ENCODE results near the gene EFNA5. TPM values are rescaled to one million over a fixed set of nuclear protein-coding genes. Genes with fewer than 3 reads are reported as not detected.

Gene EFNA5
- total RNA-seq, 1 donor from 2014 or later, result 43.0 TPM

DNA sequence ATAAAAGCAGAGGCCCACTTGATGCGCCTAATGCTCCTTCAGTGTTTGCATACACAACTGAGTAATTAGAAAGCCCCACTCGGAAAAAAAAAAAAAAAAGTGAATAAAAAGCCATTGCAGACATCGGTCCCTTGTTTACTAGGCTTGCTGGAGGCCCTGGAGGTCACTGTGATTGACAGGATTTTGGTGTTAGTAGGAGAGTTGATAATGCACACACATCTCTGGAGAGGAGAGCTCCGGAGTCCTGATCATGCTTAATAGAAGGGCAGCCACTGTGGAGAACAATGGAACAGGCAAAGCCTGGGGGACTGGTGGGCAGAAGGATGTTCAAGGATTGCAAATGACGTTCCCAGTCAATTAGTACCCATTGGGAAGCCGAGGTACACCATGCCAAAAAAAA is 152.5 kb downstream of the EFNA5 start:
- peak overlapping the region; percentile 47 for H3K4me3 Mint-ChIP-seq
- no peaks in the 10 kb centered on the region for H3K9me3 Mint-ChIP-seq
- TF ChIP-seq, protein P1, sequence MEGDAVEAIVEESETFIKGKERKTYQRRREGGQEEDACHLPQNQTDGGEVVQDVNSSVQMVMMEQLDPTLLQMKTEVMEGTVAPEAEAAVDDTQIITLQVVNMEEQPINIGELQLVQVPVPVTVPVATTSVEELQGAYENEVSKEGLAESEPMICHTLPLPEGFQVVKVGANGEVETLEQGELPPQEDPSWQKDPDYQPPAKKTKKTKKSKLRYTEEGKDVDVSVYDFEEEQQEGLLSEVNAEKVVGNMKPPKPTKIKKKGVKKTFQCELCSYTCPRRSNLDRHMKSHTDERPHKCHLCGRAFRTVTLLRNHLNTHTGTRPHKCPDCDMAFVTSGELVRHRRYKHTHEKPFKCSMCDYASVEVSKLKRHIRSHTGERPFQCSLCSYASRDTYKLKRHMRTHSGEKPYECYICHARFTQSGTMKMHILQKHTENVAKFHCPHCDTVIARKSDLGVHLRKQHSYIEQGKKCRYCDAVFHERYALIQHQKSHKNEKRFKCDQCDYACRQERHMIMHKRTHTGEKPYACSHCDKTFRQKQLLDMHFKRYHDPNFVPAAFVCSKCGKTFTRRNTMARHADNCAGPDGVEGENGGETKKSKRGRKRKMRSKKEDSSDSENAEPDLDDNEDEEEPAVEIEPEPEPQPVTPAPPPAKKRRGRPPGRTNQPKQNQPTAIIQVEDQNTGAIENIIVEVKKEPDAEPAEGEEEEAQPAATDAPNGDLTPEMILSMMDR (conservative IDR thresholded peaks at IDR 0.05), result no peak
- DNase-seq (ENCODE audit: low read depth, low spot score), result no peak
- H3K27me3 Mint-ChIP-seq (ENCODE audit: low read depth), result no peaks in the 10 kb centered on the region
- peaks cover 77% of the 10 kb centered on the region for H3K4me1 Mint-ChIP-seq
- H3K36me3 Mint-ChIP-seq (ENCODE audit: low read depth), result no peaks in the 10 kb centered on the region
- peak overlapping the region; percentile 23 for H3K27ac Mint-ChIP-seq (ENCODE audit: unreplicated experiment)

DNA sequence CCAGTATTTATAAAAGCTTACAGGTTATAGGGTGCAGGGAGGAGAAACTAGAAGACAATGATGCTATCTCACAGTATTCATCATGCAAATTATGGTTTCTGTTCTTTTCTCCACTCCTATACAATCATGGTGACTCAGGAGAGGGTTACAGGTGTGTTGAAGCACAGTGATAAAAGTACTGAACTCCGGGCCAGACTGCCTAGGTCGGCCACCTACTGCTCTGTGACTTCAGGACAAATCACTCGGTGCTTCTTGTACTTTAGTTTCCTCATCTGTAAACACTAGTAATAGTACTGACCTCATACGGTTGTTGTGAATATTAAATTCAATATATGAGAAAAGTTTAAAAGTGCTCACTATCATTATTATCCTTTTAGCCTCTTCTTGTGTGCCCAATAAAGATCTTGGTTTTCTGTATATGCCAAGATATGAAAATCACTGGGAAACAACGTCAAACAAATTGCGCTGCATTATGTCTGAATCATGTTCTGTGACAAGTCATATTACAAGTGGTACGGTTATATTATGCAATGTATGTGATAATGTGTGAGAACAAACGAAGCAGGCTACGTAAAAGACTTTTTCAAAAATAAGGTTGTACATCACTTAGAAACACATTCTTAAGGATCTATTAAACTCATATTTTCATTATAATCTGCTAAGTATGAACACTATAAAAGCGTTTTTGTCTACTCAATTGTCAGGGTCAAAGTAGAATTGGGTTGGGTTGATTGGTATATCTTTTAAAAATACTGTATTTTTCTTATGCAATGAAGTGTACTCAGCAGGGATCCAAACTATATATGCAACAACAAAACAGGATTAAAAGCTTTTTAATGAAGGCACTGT is 153.3 kb downstream of the EFNA5 start:
- no peaks in the 10 kb centered on the region for H3K36me3 Mint-ChIP-seq (ENCODE audit: low read depth)
- H3K27me3 Mint-ChIP-seq (ENCODE audit: low read depth), result no peaks in the 10 kb centered on the region
- no peak for DNase-seq (ENCODE audit: low read depth, low spot score)
- H3K9me3 Mint-ChIP-seq, result no peaks in the 10 kb centered on the region
- peaks cover 78% of the 10 kb centered on the region for H3K4me1 Mint-ChIP-seq
- no peak overlapping the region for H3K4me3 Mint-ChIP-seq
- TF ChIP-seq, protein P1 (conservative IDR thresholded peaks at IDR 0.05), result no peak
- H3K27ac Mint-ChIP-seq (ENCODE audit: unreplicated experiment), result no peak overlapping the region

DNA sequence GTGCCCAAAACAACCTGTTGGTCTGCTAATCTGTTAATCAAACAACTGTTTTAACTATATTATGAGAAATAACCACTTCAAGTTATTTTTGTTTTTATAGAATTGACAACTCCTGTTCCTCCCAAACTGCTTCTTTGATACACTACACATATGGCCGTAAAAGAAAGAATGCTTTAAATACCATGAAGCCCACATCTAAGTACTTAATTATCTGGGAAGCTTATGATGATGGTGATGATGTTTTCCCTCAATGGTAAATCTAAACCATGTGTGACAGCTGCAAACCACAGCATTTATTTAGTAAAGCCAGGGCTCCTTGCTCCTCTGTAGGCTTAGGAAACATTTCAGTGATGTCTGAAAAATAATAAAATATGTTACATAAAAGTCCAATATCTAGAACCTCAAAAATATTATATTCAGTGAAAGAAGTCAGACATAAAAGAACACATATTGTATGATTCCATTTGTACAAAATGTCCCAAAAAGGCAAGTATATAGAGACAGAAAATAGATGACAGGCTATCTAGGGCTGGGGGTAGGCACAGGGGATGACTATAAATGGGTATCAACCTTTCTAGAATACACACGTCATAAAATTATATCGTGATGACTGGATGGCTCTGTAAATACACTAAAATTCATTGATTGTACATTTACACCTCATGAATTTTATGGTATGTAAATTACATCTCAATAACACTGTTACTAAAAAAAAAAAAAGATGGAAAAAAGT is 154.1 kb downstream of the EFNA5 start:
- peaks cover 81% of the 10 kb centered on the region for H3K4me1 Mint-ChIP-seq
- H3K27me3 Mint-ChIP-seq (ENCODE audit: low read depth), result no peaks in the 10 kb centered on the region
- H3K9me3 Mint-ChIP-seq, result no peaks in the 10 kb centered on the region
- H3K27ac Mint-ChIP-seq (ENCODE audit: unreplicated experiment), result no peak overlapping the region
- no peak for DNase-seq (ENCODE audit: low read depth, low spot score)
- no peak overlapping the region for H3K4me3 Mint-ChIP-seq
- no peaks in the 10 kb centered on the region for H3K36me3 Mint-ChIP-seq (ENCODE audit: low read depth)
- TF ChIP-seq, protein P1 (conservative IDR thresholded peaks at IDR 0.05), result no peak

DNA sequence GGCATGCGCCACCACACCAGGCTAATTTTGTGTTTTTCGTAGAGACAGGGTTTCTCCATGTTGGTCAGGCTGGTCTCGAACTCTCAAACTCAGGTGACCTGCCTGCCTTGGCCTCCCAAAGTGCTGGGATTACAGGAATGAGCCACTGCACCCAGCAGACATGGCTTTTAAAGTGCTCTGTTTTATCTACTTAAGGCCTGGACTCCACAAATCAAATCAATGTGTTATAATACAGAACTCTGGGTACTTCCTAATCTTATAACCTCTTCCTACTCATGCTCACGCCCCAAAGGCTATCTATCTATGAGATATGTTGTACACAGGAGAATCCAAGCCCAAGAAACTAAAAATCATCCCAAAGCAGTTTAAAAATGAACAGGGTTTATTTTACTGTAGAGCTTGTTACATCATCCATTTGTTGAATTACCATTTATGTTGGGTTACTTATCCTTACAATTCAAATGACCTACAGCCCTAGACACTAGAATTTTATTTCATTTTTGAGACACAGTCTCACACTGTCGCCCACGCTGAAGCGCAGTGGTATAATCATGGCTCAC is 155.1 kb downstream of the EFNA5 start:
- TF ChIP-seq, protein P1 (conservative IDR thresholded peaks at IDR 0.05), result no peak
- H3K36me3 Mint-ChIP-seq (ENCODE audit: low read depth), result no peaks in the 10 kb centered on the region
- H3K4me1 Mint-ChIP-seq, result peaks cover 86% of the 10 kb centered on the region
- H3K9me3 Mint-ChIP-seq, result no peaks in the 10 kb centered on the region
- no peak for DNase-seq (ENCODE audit: low read depth, low spot score)
- H3K27me3 Mint-ChIP-seq (ENCODE audit: low read depth), result no peaks in the 10 kb centered on the region
- H3K4me3 Mint-ChIP-seq, result peak overlapping the region; percentile 7
- H3K27ac Mint-ChIP-seq (ENCODE audit: unreplicated experiment), result no peak overlapping the region

DNA sequence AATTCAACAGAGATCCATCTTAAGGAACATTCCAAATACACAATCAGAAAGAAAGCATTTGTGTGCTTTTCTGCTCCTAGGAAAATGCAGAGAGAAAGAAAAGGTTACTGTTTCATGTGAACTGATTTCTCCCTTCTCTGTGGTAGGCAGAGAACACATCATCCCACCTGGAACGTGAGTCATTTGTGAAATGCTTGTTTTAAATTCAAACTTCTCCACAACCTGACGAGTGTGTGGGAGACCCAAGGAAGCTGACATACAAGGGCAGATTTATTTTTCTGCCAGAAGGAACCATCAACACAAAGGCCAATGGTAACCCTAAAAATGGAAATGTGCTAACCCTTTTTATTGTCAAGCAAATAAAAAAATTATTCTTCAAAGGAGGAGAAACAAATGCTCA is 156.4 kb downstream of the EFNA5 start:
- TF ChIP-seq, protein P1 (conservative IDR thresholded peaks at IDR 0.05), result no peak
- peaks cover 73% of the 10 kb centered on the region for H3K4me1 Mint-ChIP-seq
- H3K27me3 Mint-ChIP-seq (ENCODE audit: low read depth), result no peaks in the 10 kb centered on the region
- H3K36me3 Mint-ChIP-seq (ENCODE audit: low read depth), result no peaks in the 10 kb centered on the region
- no peak overlapping the region for H3K27ac Mint-ChIP-seq (ENCODE audit: unreplicated experiment)
- no peak for DNase-seq (ENCODE audit: low read depth, low spot score)
- no peaks in the 10 kb centered on the region for H3K9me3 Mint-ChIP-seq
- H3K4me3 Mint-ChIP-seq, result no peak overlapping the region
